ENCODE results near the gene HACD4. TPM values are rescaled to one million over a fixed set of nuclear protein-coding genes. Genes with fewer than 3 reads are reported as not detected.

HACD4 gene
- total and polyA plus RNA-seq, 8 donors = 0.09 to 1.7 (median 0.28) TPM

DNA sequence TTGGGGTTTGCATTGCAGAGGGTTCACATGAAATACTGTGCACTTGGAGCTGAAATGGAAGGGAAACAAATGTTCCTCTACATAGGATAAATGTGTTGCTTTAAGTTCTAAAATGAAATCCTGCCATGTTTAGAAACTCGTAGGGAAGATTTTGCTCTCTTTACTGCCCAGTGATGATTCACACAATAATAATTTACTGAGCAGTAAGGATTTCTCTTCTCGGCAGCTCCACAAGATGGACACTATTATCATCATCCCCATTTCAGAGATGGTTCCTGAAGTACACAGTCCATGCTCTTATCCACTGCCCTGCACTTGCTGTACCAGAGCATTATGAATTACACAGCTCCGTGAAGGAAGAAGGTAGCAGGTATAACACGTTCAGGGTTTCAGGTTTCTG is 4.1 kb downstream of the HACD4 start:
- H3K27ac ChIP-seq = no peak overlapping the region
- WGBS, 2 donors = 72 to 74% methylated on average over 4 of the region's 4 CpGs
- no peaks in the 10 kb centered on the region for H3K9me3 ChIP-seq
- no peaks in the 10 kb centered on the region for H3K4me1 ChIP-seq
- FAIRE-seq (no peak), ATAC-seq (no peak), DNase-seq (no peak)
- H3K36me3 ChIP-seq = no peaks in the 10 kb centered on the region
- no peaks in the 10 kb centered on the region for H3K27me3 ChIP-seq
- intact Hi-C loops (cut with DNase I) = no loop called here
- H3K4me3 ChIP-seq = no peak overlapping the region
- TF ChIP-seq, protein P1, sequence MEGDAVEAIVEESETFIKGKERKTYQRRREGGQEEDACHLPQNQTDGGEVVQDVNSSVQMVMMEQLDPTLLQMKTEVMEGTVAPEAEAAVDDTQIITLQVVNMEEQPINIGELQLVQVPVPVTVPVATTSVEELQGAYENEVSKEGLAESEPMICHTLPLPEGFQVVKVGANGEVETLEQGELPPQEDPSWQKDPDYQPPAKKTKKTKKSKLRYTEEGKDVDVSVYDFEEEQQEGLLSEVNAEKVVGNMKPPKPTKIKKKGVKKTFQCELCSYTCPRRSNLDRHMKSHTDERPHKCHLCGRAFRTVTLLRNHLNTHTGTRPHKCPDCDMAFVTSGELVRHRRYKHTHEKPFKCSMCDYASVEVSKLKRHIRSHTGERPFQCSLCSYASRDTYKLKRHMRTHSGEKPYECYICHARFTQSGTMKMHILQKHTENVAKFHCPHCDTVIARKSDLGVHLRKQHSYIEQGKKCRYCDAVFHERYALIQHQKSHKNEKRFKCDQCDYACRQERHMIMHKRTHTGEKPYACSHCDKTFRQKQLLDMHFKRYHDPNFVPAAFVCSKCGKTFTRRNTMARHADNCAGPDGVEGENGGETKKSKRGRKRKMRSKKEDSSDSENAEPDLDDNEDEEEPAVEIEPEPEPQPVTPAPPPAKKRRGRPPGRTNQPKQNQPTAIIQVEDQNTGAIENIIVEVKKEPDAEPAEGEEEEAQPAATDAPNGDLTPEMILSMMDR (IDR thresholded peaks at IDR 0.05) = no peak

GRCh38 chr9:21023861-21024260 is 7.6 kb downstream of the HACD4 start:
- WGBS, 2 donors = 91 to 96% methylated on average over 2 of the region's 2 CpGs
- no peak for DNase-seq
- no peaks in the 10 kb centered on the region for H3K36me3 ChIP-seq
- H3K4me1 ChIP-seq = no peaks in the 10 kb centered on the region
- no peaks in the 10 kb centered on the region for H3K27me3 ChIP-seq
- H3K9me3 ChIP-seq = no peaks in the 10 kb centered on the region
- no peak overlapping the region for H3K27ac ChIP-seq
- TF ChIP-seq, protein P1 (IDR thresholded peaks at IDR 0.05) = no peak
- intact Hi-C loops (cut with DNase I) = no loop called here
- no peak for ATAC-seq
- no peak overlapping the region for H3K4me3 ChIP-seq
- FAIRE-seq = no peak

DNA sequence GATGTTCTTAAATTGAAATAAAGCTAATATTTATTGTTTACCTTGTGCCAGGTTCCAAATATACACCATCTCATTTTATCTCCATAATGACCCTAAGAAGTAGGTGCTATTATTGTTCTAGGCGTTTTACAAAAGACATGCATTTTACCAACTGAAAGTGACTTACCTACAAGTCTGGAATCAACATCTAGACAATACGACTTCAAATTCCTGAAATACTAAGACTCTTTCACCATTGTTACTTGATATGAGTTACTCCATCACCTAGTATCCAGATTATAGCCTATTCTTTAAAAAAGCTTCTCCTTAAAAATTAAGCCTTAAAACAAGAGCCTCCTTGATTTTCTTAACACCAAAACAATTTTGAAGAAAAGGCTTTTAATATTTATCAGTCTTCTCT is 13.3 kb downstream of the HACD4 start:
- WGBS, 2 donors = 67 to 76% methylated on average over 2 of the region's 2 CpGs

GRCh38 chr9:21016701-21017491 is 14.5 kb downstream of the HACD4 start:
- TF ChIP-seq, protein P1 (IDR thresholded peaks at IDR 0.05) = no peak
- H3K36me3 ChIP-seq = no peaks in the 10 kb centered on the region
- 79 to 80% methylated on average over 2 of the region's 2 CpGs for WGBS, 2 donors
- no peaks in the 10 kb centered on the region for H3K27me3 ChIP-seq
- no peaks in the 10 kb centered on the region for H3K4me1 ChIP-seq
- no peak overlapping the region for H3K27ac ChIP-seq
- no peak overlapping the region for H3K4me3 ChIP-seq
- no peaks in the 10 kb centered on the region for H3K9me3 ChIP-seq
- no peak for FAIRE-seq
- no peak for ATAC-seq
- DNase-seq = no peak
- intact Hi-C loops (cut with DNase I) = no loop called here

More for the DNA sequence above, 13.3 kb downstream of the HACD4 start:
- FAIRE-seq (no peak), DNase-seq (no peak), ATAC-seq (no peak)
- intact Hi-C loops (cut with DNase I) = no loop called here
- Histone ChIP-seq H3K36me3 (no peaks in the 10 kb centered on the region), H3K27me3 (no peaks in the 10 kb centered on the region), H3K4me1 (no peaks in the 10 kb centered on the region), H3K9me3 (no peaks in the 10 kb centered on the region), H3K27ac (no peak overlapping the region), H3K4me3 (no peak overlapping the region)
- TF ChIP-seq, protein P1 (IDR thresholded peaks at IDR 0.05) = no peak

DNA sequence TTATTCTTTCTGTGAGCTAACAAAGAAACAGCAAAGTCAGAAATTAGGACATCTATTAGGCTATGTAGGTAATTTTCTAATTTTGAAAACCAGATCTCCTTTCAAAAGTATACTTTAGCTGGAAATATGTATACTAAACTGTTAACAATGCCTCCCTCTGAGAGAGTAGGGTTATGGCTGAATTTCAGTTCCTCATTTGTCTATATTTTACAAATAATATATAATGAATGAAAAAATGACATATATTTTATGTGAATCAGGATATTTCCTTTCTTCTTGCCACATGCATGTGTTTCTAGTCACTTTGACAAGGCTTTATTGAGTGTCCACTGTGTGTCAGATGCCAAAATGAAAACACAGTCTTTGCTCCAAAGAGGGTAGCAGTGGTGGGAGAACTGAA is 15.4 kb downstream of the HACD4 start:
- Histone ChIP-seq H3K27ac (no peak overlapping the region), H3K27me3 (no peaks in the 10 kb centered on the region), H3K4me3 (no peak overlapping the region), H3K9me3 (no peaks in the 10 kb centered on the region), H3K36me3 (no peaks in the 10 kb centered on the region), H3K4me1 (no peaks in the 10 kb centered on the region)
- no peak for DNase-seq
- ATAC-seq = no peak
- TF ChIP-seq, protein P1 (IDR thresholded peaks at IDR 0.05) = no peak
- FAIRE-seq = no peak
- intact Hi-C loops (cut with DNase I) = no loop called here
